Mesothelial cell of epicardium (in vitro differentiated cells): ENCODE results near the gene LRMDA. TPM values are rescaled to one million over a fixed set of nuclear protein-coding genes. Genes with fewer than 3 reads are reported as not detected.
A peak's percentile ranks its signal among the peaks of the same experiment; 100 is the strongest.
"Not testable (repeated sequence)": the region's sequence is repeated elsewhere in the genome, so short reads cannot be mapped to it uniquely, and the experiment has no call there.

Experiments
- DNase-seq, 2 experiments: peaks; one replicate each; pipeline ENCODE4 v3.0.0; 2021; ENCODE audit warnings: low spot score in 2 of 2; ENCODE audit not compliant: unreplicated experiment in 2 of 2
- H3K27ac Mint-ChIP-seq: 2 replicates; pipeline ENCODE4 v1.8.0; 2021; ENCODE audit warnings: mixed read lengths
- H3K27me3 Mint-ChIP-seq: 2 replicates; pipeline ENCODE4 v1.8.0; 2021; ENCODE audit warnings: low read depth, mixed read lengths
- H3K36me3 Mint-ChIP-seq: 2 replicates; pipeline ENCODE4 v1.8.0; 2021; ENCODE audit warnings: mixed read lengths
- H3K4me1 Mint-ChIP-seq: 2 replicates; pipeline ENCODE4 v1.8.0; 2021; ENCODE audit warnings: mixed read lengths
- H3K4me3 Mint-ChIP-seq: 2 replicates; pipeline ENCODE4 v1.8.0; 2021; ENCODE audit warnings: mild to moderate bottlenecking, moderate library complexity, mixed read lengths
- H3K9me3 Mint-ChIP-seq: 2 replicates; pipeline ENCODE4 v1.8.0; 2021; ENCODE audit warnings: mixed read lengths
- total RNA-seq: library from RNA; stranded (reverse); gene quantifications from 3 replicates; pipeline ENCODE4 v1.2.1, GENCODE V29; 2021
- TF ChIP-seq, protein P1 (sequence below): fragments of 200-600 bp; sonication (generic); IDR thresholded peaks from one replicate; pipeline ENCODE4 v1.5.0; 2021; ENCODE audit warnings: antibody characterized with exemption; ENCODE audit not compliant: unreplicated experiment

The LRMDA gene
- total RNA-seq, 1 donor from 2014 or later: 2.0 TPM

GRCh38 chr10:76514869-76515268 lies 1083.4 kb downstream of the LRMDA start:
- DNase-seq: no peak
- Mint-ChIP-seq H3K4me1 (no peaks in the 10 kb centered on the region), H3K4me3 (no peak overlapping the region), H3K27me3 (no peaks in the 10 kb centered on the region), H3K9me3 (no peaks in the 10 kb centered on the region), H3K36me3 (no peaks in the 10 kb centered on the region), H3K27ac (no peak overlapping the region)
- TF ChIP-seq, protein P1, sequence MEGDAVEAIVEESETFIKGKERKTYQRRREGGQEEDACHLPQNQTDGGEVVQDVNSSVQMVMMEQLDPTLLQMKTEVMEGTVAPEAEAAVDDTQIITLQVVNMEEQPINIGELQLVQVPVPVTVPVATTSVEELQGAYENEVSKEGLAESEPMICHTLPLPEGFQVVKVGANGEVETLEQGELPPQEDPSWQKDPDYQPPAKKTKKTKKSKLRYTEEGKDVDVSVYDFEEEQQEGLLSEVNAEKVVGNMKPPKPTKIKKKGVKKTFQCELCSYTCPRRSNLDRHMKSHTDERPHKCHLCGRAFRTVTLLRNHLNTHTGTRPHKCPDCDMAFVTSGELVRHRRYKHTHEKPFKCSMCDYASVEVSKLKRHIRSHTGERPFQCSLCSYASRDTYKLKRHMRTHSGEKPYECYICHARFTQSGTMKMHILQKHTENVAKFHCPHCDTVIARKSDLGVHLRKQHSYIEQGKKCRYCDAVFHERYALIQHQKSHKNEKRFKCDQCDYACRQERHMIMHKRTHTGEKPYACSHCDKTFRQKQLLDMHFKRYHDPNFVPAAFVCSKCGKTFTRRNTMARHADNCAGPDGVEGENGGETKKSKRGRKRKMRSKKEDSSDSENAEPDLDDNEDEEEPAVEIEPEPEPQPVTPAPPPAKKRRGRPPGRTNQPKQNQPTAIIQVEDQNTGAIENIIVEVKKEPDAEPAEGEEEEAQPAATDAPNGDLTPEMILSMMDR: no peak

GRCh38 chr10:76522547-76522946 lies 1091.1 kb downstream of the LRMDA start:
- H3K4me3 Mint-ChIP-seq: no peak overlapping the region
- H3K4me1 Mint-ChIP-seq: peaks cover 34% of the 10 kb centered on the region
- H3K36me3 Mint-ChIP-seq: no peaks in the 10 kb centered on the region
- no peaks in the 10 kb centered on the region for H3K27me3 Mint-ChIP-seq
- H3K27ac Mint-ChIP-seq: peak overlapping the region; percentile 12
- no peak for DNase-seq
- peaks cover 7% of the 10 kb centered on the region for H3K9me3 Mint-ChIP-seq
- TF ChIP-seq, protein P1: no peak

- no peaks in the 10 kb centered on the region for H3K36me3 Mint-ChIP-seq
- peaks cover 34% of the 10 kb centered on the region for H3K4me1 Mint-ChIP-seq
- no peak overlapping the region for H3K4me3 Mint-ChIP-seq
These were observed 1091.8 kb downstream of the LRMDA start for GRCh38 chr10:76523246-76523645.

DNA sequence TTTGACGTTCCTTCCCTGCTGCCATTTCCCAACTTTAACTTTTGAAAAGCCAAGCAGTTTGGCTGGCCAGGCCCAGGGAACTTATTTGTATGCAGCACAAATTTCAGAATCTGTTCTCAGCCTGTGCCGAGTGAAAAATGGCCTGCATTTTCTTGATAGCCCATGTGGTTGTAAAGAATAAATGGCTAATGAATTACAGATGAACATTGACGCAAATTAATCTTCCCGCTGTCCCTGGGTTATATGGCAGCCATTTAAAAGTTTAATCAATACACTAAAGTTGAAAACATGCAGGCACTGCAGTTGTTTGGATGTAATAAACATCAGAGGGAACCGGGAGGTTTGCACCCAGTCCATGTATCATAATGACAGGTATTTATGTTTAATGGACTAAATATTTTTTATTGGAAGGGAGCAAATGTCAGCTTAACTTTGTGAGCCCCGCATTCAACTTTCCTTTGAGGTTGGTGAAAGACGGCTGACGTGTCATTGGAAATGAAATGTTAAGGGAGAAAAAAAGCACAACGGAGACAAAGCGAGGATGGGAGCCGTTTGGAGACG lies 1092.4 kb downstream of the LRMDA start:
- Mint-ChIP-seq H3K4me3 (peak overlapping the region; percentile 11), H3K4me1 (peaks cover 34% of the 10 kb centered on the region), H3K36me3 (no peaks in the 10 kb centered on the region), H3K27me3 (no peaks in the 10 kb centered on the region), H3K9me3 (peaks cover 7% of the 10 kb centered on the region), H3K27ac (peak overlapping the region; percentile 50)
- TF ChIP-seq, protein P1: no peak
- DNase-seq: no peak

More at GRCh38 chr10:76523246-76523645, 1091.8 kb downstream of the LRMDA start:
- DNase-seq: no peak
- Mint-ChIP-seq H3K9me3 (peaks cover 7% of the 10 kb centered on the region), H3K27ac (peak overlapping the region; percentile 34), H3K27me3 (no peaks in the 10 kb centered on the region)
- TF ChIP-seq, protein P1: no peak

- H3K27me3 Mint-ChIP-seq, H3K27ac Mint-ChIP-seq, H3K36me3 Mint-ChIP-seq, H3K4me3 Mint-ChIP-seq, DNase-seq: not testable (repeated sequence)
- Mint-ChIP-seq H3K4me1 (peaks cover 28% of the 10 kb centered on the region), H3K9me3 (peaks cover 32% of the 10 kb centered on the region)
These were observed 1095.4 kb downstream of the LRMDA start for GRCh38 chr10:76526833-76527232.

DNA sequence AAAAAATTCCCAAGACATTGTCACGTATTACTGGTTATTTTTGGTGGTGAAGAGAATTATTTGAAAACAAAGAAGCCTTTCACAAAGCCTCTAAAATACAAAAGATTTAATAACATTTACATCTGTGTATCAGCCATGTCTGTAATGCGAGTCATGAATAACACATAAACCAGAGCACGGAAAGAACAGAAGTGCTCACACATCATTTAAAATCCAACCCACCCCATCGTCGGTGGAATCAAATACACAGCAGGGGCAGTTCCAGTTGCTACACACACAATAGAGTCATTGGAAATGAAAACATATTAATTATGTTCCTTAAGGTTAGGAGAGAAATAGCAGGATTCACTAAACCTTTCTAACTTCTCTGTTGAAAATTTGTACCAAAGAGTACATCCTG lies 1108.9 kb downstream of the LRMDA start:
- Mint-ChIP-seq H3K9me3 (no peaks in the 10 kb centered on the region), H3K36me3 (no peaks in the 10 kb centered on the region), H3K27me3 (no peaks in the 10 kb centered on the region), H3K27ac (no peak overlapping the region), H3K4me1 (peaks cover 24% of the 10 kb centered on the region), H3K4me3 (no peak overlapping the region)
- TF ChIP-seq, protein P1: no peak
- DNase-seq: no peak
